ENCODE data around the gene POLDIP2. TPM values are rescaled to one million over a fixed set of nuclear protein-coding genes. Genes with fewer than 3 reads are reported as not detected.
A peak's percentile ranks its signal among the peaks of the same experiment; 100 is the strongest.

The POLDIP2 gene
- total and polyA plus RNA-seq, 10 of the 15 experiments (the other 5 are each of a cell fraction or from before 2014, with no cell fraction given): 22.8 to 196 (median 121) TPM

DNA sequence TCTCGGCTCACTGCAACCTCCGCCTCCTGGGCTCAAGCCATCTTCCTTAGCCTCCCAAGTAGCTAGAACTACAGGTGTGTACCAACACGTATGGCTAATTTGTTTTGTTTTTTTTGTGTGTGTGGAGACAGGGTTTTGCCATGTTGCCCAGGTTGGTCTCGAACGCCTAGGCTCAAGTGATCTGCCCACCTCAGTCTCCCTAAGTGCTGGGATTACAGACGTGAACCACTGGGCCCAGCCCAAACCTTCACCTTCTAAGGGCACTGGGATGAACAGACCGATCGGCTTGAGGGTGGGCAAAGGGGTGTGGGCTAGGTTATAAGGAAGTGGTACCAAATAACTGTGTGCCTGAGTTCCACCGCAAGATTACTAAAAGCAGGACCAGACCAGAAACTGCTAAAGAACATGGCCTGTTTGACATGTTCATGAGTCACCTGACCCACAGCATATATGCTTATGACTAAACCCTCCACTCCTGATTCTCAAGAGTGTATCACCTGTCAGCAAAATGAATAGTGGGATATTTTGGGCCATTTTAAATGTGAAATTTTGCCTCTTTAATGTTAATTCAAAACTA lies 30.2 kb downstream of the POLDIP2 start (continued):
- no peak for TF ChIP-seq MXI1 (IDR thresholded peaks at IDR 0.05; ENCODE audit: low read depth, low read length)
- no peak for TF ChIP-seq NR2F1 (conservative IDR thresholded peaks at IDR 0.05)
- peak; percentile 9; the same call in 1 of the 2 replicates for TF ChIP-seq USF2 (IDR thresholded peaks at IDR 0.05; ENCODE audit: borderline replicate concordance, low read depth, low read length)
- no peak for TF ChIP-seq STAT1 (conservative IDR thresholded peaks at IDR 0.05)
- no peak for TF ChIP-seq KAT2A (conservative IDR thresholded peaks at IDR 0.05; ENCODE audit: control insufficient read depth, low read depth, low read length)
- no peak for TF ChIP-seq SMAD1 (IDR thresholded peaks at IDR 0.05; ENCODE audit: low read depth, partially characterized antibody)
- no peak for TF ChIP-seq NFXL1 (IDR thresholded peaks at IDR 0.05; ENCODE audit: borderline replicate concordance)
- TF ChIP-seq, protein P1, sequence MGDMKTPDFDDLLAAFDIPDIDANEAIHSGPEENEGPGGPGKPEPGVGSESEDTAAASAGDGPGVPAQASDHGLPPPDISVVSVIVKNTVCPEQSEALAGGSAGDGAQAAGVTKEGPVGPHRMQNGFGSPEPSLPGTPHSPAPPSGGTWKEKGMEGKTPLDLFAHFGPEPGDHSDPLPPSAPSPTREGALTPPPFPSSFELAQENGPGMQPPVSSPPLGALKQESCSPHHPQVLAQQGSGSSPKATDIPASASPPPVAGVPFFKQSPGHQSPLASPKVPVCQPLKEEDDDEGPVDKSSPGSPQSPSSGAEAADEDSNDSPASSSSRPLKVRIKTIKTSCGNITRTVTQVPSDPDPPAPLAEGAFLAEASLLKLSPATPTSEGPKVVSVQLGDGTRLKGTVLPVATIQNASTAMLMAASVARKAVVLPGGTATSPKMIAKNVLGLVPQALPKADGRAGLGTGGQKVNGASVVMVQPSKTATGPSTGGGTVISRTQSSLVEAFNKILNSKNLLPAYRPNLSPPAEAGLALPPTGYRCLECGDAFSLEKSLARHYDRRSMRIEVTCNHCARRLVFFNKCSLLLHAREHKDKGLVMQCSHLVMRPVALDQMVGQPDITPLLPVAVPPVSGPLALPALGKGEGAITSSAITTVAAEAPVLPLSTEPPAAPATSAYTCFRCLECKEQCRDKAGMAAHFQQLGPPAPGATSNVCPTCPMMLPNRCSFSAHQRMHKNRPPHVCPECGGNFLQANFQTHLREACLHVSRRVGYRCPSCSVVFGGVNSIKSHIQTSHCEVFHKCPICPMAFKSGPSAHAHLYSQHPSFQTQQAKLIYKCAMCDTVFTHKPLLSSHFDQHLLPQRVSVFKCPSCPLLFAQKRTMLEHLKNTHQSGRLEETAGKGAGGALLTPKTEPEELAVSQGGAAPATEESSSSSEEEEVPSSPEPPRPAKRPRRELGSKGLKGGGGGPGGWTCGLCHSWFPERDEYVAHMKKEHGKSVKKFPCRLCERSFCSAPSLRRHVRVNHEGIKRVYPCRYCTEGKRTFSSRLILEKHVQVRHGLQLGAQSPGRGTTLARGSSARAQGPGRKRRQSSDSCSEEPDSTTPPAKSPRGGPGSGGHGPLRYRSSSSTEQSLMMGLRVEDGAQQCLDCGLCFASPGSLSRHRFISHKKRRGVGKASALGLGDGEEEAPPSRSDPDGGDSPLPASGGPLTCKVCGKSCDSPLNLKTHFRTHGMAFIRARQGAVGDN (IDR thresholded peaks at IDR 0.05): 0 out of 2 replicates have a peak, but pooled peaks have one; percentile 24
- peak; percentile 88 for TF ChIP-seq SPI1 (IDR thresholded peaks at IDR 0.05; ENCODE audit: borderline replicate concordance, insufficient read depth, low read depth, low read length)
- TF ChIP-seq TCF12 (IDR thresholded peaks at IDR 0.05; ENCODE audit: low read depth, low read length): 0 out of 2 replicates have a peak, but pooled peaks have one; percentile 27
- no peak for TF ChIP-seq IRF5 (IDR thresholded peaks at IDR 0.05; ENCODE audit: borderline replicate concordance)
- TF ChIP-seq RBBP5 (conservative IDR thresholded peaks at IDR 0.05): no peak
- no peak for TF ChIP-seq POU2F2 (IDR thresholded peaks at IDR 0.05; ENCODE audit: borderline replicate concordance, low read depth, low read length)
- no peak for TF ChIP-seq EZH2 (IDR thresholded peaks at IDR 0.05; ENCODE audit: borderline replicate concordance, control insufficient read depth, low read depth, low read length)
- peak; percentile 41 for TF ChIP-seq DPF2 (IDR thresholded peaks at IDR 0.05)
- no peak for TF ChIP-seq E2F4 (IDR thresholded peaks at IDR 0.05; ENCODE audit: low read depth, low read length)
- no peak for TF ChIP-seq RAD21 (IDR thresholded peaks at IDR 0.05; ENCODE audit: insufficient read depth, low read depth, low read length)
- TF ChIP-seq SP1 (IDR thresholded peaks at IDR 0.05; ENCODE audit: low read depth, low read length): no peak
- TF ChIP-seq SMAD5 (IDR thresholded peaks at IDR 0.05; ENCODE audit: low read depth): no peak
- no peak for TF ChIP-seq IKZF1 (conservative IDR thresholded peaks at IDR 0.05)

Measured in GM12878 (cell line).